Measurements from ENCODE around the gene PLIN3. TPM values are rescaled to one million over a fixed set of nuclear protein-coding genes. Genes with fewer than 3 reads are reported as not detected.

Gene PLIN3
- total and polyA plus RNA-seq, 2 of the 8 experiments (the other 6 are each of a cell fraction or from before 2014, with no cell fraction given), result 60.7 to 61.5 TPM

- TF ChIP-seq TEAD4 (IDR thresholded peaks at IDR 0.05; ENCODE audit: low read depth, low read length) (peak; percentile 83; the same call in 1 of the 2 replicates), SP4 (IDR thresholded peaks at IDR 0.05; ENCODE audit: low read length) (no peak), RBBP5 (IDR thresholded peaks at IDR 0.05; ENCODE audit: borderline replicate concordance, low read depth, low read length) (peak; percentile 68; the same call in 1 of the 2 replicates), POLR2A (IDR thresholded peaks at IDR 0.05; ENCODE audit: control extremely low read depth in 1 of 2, low read depth in 2 of 2, low read length in 2 of 2) (peak; percentile 73 to 82), YY1 (IDR thresholded peaks at IDR 0.05; ENCODE audit: low read depth, low read length) (peak; percentile 100), TAF1 (IDR thresholded peaks at IDR 0.05; ENCODE audit: low read depth, low read length) (peak; percentile 90), FOSL1 (IDR thresholded peaks at IDR 0.05; ENCODE audit: insufficient read depth, low read depth, low read length) (no peak), KDM4A (IDR thresholded peaks at IDR 0.05; ENCODE audit: low read depth, low read length, severe bottlenecking) (peak; percentile 53), EGR1 (IDR thresholded peaks at IDR 0.05; ENCODE audit: borderline replicate concordance, low read depth, low read length) (no peak), MAFK (IDR thresholded peaks at IDR 0.05; ENCODE audit: low read depth, low read length) (no peak)
Observed at GRCh38 chr19:4791183-4792018, 76.1 kb downstream of the PLIN3 start, which contains the start of gene FEM1A (continued).

Other genes with a start within 250 kb of the PLIN3 start
- gene TNFAIP8L1, start 228.2 kb downstream of the PLIN3 start, total RNA-seq (2021; fragmentation: NEBNext Ultra II Directional; extraction: Animal tissue kit (Norgen Biotek cat#: 25700)), result 5.9 and 6.1 TPM in 2 replicates
- 3.2 and 5.5 TPM in 2 replicates for gene TNFAIP8L1, start 228.2 kb downstream of the PLIN3 start, polyA plus RNA-seq (2011; rRNA removed)
- gene MYDGF, start 197.3 kb downstream of the PLIN3 start, total RNA-seq (2021; fragmentation: NEBNext Ultra II Directional; extraction: Animal tissue kit (Norgen Biotek cat#: 25700)), result 51.1 and 53.1 TPM in 2 replicates
- 40.6 and 81.0 TPM in 2 replicates for gene MYDGF, start 197.3 kb downstream of the PLIN3 start, polyA plus RNA-seq (2011; rRNA removed)
- 40.7 and 46.8 TPM in 2 replicates for gene DPP9, start 143.8 kb downstream of the PLIN3 start, total RNA-seq (2021; fragmentation: NEBNext Ultra II Directional; extraction: Animal tissue kit (Norgen Biotek cat#: 25700))
- 11.6 and 23.3 TPM in 2 replicates for gene DPP9, start 143.8 kb downstream of the PLIN3 start, polyA plus RNA-seq (2011; rRNA removed)
- gene FEM1A, start 75.9 kb downstream of the PLIN3 start, total RNA-seq (2021; fragmentation: NEBNext Ultra II Directional; extraction: Animal tissue kit (Norgen Biotek cat#: 25700)), result 16.1 and 16.4 TPM in 2 replicates
- 6.7 and 8.8 TPM in 2 replicates for gene FEM1A, start 75.9 kb downstream of the PLIN3 start, polyA plus RNA-seq (2011; rRNA removed)
- gene TICAM1, start 36.0 kb downstream of the PLIN3 start, total RNA-seq (2021; fragmentation: NEBNext Ultra II Directional; extraction: Animal tissue kit (Norgen Biotek cat#: 25700)), result 0.65 TPM in 2 replicates
- 0.41 and 0.57 TPM in 2 replicates for gene TICAM1, start 36.0 kb downstream of the PLIN3 start, polyA plus RNA-seq (2011; rRNA removed)
- not detected in 2 replicates for gene ARRDC5, start 35.2 kb upstream of the PLIN3 start, total RNA-seq (2021; fragmentation: NEBNext Ultra II Directional; extraction: Animal tissue kit (Norgen Biotek cat#: 25700))
- gene ARRDC5, start 35.2 kb upstream of the PLIN3 start, polyA plus RNA-seq (2011; rRNA removed), result not detected in 2 replicates
- 65.8 and 66.6 TPM in 2 replicates for gene UHRF1, start 41.8 kb upstream of the PLIN3 start, total RNA-seq (2021; fragmentation: NEBNext Ultra II Directional; extraction: Animal tissue kit (Norgen Biotek cat#: 25700))
- gene UHRF1, start 41.8 kb upstream of the PLIN3 start, polyA plus RNA-seq (2011; rRNA removed), result 14.7 and 24.8 TPM in 2 replicates
- 31.9 and 32.8 TPM in 2 replicates for gene KDM4B, start 101.4 kb upstream of the PLIN3 start, total RNA-seq (2021; fragmentation: NEBNext Ultra II Directional; extraction: Animal tissue kit (Norgen Biotek cat#: 25700))
- gene KDM4B, start 101.4 kb upstream of the PLIN3 start, polyA plus RNA-seq (2011; rRNA removed), result 12.0 and 21.1 TPM in 2 replicates